Suppressor macrophage treated with lipopolysaccharide for 4 hours (primary cell): Measurements from ENCODE around the gene TCF19.

Source experiments
- DNase-seq: peaks from one replicate; pipeline ENCODE4 v3.0.0-alpha.2; 2020

Gene TCF19

DNA sequence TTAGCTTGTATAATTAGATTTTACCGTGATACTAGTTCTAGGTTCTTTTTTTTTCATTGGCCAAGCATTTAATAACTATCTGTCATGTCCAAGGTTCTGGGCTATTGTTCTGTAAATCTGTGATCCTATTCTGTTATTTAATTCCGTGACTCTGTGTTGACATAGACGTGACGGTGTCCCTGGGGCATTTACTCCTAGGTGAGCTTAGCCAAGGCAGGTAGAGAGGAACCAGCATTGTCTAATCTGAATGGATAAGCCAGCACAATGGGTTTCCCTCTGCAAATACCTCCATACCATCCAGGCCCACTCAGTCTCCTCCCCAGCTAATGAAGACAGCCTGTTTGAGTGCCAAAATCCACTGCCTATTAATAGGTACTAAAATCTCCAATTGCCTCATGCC, 29.3 kb upstream of the TCF19 start:
- DNase-seq = no peak

DNA sequence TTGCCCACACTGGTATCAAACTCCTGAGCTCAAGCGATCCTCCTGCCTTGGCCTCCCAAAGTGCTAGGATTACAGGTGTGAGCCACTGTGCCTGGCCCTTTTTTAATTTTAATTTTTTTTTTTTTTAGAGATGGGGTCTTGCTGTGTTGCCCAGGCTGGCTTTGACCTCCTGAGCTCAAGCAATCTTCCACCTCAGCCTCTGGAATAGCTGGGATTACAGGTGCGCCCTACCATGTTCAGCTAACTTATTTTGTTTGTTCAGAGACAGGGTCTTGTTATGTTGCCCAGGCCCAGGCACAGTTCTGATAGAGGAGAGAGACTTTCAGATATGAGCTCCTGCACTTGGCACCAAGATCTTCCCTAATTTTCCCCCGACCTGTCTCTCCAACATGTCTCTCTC, 27.6 kb upstream of the TCF19 start:
- DNase-seq = no peak

GRCh38 chr6:31131595-31131994, 26.8 kb upstream of the TCF19 start:
- no peak for DNase-seq

DNA sequence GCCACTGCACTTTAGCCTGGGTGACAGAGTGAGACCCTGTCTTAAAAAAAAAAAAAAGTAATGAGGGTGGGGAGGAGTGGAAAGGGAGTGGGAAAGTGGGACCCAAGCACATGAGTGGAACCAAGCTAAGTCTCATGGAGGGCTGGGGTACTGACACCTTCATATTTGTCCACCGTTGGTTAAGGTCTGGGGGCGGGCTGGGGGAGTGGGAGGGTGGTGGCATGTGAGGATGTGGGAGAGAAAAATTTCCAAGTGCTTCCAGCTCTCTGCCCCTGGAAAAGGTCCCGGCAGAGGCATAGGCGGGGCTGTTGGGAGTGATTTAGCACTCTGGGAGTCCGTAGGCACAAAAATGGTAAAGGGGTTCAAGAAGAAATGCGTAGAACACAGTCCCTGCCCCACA, 25.6 kb upstream of the TCF19 start:
- DNase-seq = no peak

GRCh38 chr6:31135710-31136109, 22.7 kb upstream of the TCF19 start:
- DNase-seq = no peak

- no peak for DNase-seq
Measured at GRCh38 chr6:31138982-31139381, 19.4 kb upstream of the TCF19 start, which contains the start of gene PSORS1C2. PSORS1C2 (minus strand) TSS chr6:31139066; CDS start chr6:31139026, 40 bp downstream.

DNA sequence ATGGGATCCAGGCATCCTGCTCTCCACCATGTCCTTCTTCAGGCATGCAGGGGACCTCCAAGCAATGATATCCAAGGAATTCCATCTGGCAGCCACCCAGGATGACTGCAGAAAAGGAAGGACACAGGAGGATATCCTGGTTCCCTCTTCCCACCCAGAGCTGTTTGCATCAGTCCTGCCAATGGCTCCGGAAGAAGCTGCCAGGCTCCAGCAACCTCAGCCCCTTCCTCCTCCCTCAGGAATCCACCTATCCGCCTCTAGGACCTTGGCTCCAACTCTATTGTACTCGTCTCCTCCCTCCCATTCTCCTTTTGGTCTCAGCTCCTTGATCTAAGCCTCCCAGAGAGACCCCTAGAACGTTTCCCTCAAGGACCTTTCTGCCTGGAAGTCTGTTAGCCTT, 18.8 kb upstream of the TCF19 start:
- no peak for DNase-seq

DNA sequence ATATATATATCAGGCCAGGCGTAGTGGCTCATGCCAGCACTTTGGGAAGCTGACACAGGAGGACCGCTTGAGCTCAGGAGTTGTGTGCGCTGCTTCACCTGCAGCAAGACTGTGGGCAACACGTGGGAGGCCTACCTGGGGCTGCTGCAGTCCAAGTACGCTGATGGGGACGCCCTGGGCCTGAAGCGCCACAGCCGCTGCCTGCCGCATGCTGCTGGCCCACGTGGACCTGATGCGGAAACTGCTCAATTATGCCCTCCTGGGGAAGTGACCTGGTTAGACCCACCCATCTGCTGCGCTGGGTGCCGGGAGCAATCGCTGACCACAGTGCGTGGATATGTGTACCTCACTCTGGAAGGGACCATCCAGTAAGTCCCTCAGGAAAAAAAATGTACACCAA, 17.7 kb upstream of the TCF19 start:
- DNase-seq = no peak

DNA sequence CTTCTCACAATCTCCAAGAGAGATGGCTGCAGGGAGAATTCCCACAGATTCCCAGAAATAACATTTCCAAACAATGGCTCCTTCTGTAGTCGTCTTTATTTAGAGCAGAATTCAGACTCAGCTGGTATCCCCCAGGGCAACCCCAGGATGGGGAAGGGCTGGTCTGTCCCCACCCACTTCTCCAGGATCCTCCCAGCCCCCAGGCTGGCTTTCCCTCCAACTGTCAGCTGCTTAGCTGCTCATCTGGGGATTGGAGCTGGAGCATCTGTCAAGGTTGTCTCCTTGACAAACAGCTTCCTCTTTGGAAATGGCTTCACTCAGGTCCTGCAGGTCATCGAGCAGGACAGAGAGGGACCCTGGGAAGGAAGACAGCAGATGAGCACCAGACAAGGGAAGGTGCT, 16.0 kb upstream of the TCF19 start:
- DNase-seq = no peak

DNA sequence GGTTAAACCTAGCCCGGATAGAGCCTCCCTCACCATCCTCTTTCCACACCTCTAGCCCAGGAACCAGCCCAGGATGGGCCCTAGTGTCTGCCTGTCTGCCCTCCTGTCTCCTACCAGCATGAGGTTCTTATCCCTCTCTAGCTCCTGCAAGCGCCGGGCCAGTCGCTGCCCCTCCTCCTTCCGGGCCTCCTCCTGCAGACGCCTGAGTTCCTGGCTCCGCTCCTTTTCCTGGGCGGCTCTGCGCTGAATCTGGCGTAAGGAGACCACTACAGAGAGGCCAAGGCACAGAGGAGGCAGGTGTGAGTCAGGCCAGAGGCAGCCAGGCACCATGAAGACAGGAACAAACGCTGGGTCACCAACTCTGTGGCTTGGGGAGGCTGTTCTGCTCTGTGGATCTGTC, 15.2 kb upstream of the TCF19 start:
- no peak for DNase-seq

DNA sequence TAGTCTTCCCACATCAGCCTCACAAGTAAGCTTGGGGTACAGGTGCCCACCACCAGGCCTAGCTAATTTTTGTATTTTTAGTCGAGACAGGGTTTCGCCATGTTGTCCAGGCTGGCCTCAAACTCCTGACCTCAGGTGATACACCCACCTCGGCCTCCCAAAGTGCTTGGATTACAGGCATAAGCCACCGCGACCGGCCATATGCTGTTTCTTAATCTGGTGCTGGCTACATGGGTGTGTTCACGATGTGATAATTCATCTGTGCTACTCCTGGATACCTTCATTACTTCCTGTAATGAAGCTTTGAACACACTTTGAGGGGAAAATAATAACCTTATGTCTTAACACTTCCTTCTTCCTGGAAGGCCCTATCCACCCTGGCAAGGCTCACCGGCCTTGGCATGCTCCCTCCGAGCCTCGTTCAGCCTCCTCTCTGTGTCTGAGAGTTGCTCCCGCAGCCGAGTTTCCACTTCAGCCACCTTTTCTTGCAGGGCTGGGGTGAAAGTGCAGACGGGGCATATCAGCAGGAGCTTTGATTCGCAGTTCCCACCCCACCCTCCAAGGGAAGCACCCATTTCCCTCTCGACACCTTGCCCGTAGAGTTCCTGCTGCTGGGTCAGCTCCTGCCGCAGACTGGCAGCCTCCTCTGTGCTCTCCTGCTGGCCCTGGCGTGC, 14.0 kb upstream of the TCF19 start:
- DNase-seq = no peak

DNA sequence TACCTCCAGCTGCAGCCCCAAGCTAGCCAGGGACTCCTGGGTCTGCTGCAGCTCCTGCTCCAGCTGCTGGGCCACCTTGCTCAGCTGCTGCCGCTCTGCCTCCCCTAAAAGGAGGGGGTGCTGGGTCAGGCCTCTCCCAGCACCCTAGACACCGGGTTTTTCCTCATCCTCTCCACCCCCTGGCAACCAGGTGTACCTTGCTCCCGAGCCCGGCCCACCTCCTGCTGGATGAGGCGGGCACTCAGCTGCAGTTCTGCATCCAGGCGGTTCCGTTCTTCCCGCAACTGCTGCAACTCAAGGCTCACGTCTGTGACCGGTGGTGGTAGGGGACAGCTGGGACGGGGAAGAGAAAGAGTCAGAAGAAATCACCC, 13.4 kb upstream of the TCF19 start:
- DNase-seq = no peak

- DNase-seq = no peak
Measured at GRCh38 chr6:31145386-31145785, 13.0 kb upstream of the TCF19 start.

GRCh38 chr6:31149827-31150447, 8.5 kb upstream of the TCF19 start:
- no peak for DNase-seq

DNA sequence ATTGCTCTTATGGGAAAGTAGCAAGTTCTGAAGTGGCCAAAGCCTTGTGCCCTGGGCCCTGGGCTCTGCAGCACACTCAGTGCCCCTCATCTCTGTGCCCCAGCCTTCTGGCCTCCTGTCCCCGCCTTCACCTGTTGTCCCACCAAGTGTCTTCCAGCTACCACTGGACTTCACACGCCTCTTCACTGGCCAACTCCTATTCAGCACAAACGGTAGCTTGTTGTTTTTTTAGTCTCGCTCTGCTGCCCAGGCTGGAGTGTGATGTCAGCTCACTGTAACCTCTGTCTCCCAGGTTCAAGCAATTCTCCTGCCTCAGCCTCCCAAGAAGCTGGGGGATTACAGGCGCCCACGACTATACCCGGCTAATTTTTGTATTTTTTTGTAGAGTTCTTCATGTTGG, 5.6 kb upstream of the TCF19 start:
- DNase-seq = no peak

GRCh38 chr6:31154436-31154835, 4.0 kb upstream of the TCF19 start:
- DNase-seq = no peak

DNA sequence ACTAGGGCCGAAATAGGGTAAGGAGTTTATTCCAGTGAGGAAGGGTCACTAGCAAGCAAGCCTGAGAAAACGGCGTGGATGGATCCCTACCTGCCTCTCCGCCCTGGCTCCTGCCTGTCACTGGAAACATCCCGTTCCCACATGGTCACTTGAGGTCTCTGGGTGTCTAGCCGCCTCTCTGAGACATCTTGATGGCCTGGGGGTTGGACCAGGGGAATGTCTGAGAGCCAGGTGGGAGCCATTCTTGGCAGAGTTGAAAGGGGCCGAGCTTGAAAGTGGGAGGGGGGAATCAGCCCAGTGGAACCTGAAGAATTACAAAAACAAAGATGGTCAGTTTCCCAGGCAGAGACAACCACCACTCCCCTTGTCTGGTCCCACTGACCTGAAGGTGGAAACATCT, 1.7 kb upstream of the TCF19 start:
- no peak for DNase-seq

DNA sequence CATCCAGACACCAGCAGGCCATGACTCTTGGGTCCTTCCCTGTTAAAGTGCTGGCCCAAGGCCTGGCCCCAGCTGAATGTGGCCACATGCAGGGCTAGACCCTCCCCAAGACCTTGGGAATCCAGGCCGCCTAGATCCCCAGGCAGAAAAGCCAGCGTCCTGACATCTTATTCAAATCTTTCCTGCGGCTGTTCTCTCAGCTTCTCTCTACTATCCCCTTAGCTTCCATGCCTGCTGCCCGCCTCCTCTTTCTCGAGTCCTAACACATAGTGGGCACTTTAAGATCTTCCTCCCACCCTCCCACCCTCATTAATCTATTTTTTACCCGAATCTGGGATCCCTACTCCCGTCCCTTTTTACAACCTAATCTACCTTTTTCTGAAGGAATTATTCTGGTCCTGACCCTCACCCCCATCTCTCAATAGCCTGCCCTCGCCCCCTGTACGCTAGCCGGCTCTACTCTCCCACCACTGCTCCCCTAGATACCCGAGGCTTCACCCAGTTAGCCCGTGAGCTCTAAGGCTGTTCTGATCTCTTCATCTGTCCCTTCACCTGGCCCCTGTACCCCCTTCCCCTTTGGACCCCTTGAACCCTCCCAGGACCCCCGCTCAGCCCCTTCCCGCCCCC, 763 bp upstream of the TCF19 start, which contains the start of gene CCHCR1:
CCHCR1 (minus strand) TSS at position 290 of the 627 bp plus-strand sequence; CDS start at position 88, 202 bp downstream.
- no peak for DNase-seq

DNA sequence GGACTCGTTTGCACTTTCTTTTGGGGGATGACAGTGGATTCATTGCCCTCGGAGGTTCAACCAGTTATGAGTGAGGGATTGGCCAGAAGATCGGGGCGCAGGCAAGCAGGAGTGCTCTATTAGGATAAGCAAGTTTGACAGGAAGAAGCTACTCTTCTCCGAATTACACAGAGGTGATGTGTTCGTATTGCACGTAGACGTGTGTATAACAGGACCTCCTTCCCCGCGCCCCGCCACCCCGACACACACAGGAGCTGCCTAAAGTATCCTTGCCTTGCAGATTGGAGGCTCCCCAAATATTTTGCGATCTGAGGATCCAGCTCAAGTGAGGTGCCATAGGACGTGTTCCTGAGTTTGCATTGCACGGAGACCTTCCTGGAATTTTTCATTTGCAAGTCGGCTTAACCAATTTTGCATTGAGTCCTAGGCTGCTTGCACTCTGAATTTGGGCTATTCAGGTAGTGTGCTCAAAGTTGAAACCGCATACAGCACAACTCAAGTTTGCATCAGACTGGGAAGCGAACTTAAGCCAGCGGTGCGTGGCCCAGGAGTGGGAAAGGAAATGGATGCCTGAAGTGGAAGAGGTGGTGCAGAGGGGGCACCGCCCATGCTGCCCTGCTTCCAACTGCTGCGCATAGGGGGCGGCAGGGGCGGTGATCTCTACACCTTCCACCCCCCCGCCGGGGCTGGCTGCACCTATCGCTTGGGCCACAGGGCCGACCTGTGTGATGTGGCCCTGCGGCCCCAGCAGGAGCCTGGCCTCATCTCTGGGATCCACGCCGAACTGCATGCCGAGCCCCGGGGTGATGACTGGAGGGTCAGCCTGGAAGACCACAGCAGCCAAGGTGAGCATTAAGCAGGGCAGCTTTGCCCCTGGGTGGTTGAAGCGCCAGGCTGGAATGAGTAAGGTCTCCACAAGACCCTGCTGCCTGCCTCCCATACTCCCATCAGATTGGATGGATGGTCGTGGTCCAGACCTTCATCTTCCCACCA, 770 bp downstream of the TCF19 start:
- no peak for DNase-seq

- no peak for DNase-seq
Measured at GRCh38 chr6:31161216-31162126, 3.1 kb downstream of the TCF19 start.

- no peak for DNase-seq
Measured at GRCh38 chr6:31162463-31163165, 4.2 kb downstream of the TCF19 start.
